H54 (cell line): ENCODE measurements around the gene INVS.
"Not testable (repeated sequence)": the region's sequence is repeated elsewhere in the genome, so short reads cannot be mapped to it uniquely, and the experiment has no call there.

ENCODE experiments used
- DNase-seq: peaks from one replicate; pipeline ENCODE4 v3.0.0; 2011; ENCODE audit warnings: low spot score, mixed read lengths; ENCODE audit not compliant: insufficient read length
- FAIRE-seq: peaks from 3 replicates; lab custom pipeline; 2011; peaks lifted over from hg19 to GRCh38; lab: Jason Lieb, UNC
- POLR2A ChIP-seq: IDR thresholded peaks from 2 replicates; pipeline ENCODE4 v1.6.1; 2011; ENCODE audit warnings: low read depth, mild to moderate bottlenecking, low read length

Gene INVS

GRCh38 chr9:100125910-100126309 is 26.9 kb downstream of the INVS start:
- no peak for DNase-seq
- TF ChIP-seq POLR2A: no peak
- peak; percentile 83 for FAIRE-seq

GRCh38 chr9:100126423-100126822 is 27.4 kb downstream of the INVS start:
- TF ChIP-seq POLR2A: no peak
- no peak for FAIRE-seq
- no peak for DNase-seq

- TF ChIP-seq POLR2A: no peak
- no peak for DNase-seq
- no peak for FAIRE-seq
Measured at GRCh38 chr9:100129772-100130171, 30.7 kb downstream of the INVS start.

GRCh38 chr9:100131216-100131615 is 32.2 kb downstream of the INVS start:
- TF ChIP-seq POLR2A: no peak
- no peak for DNase-seq
- FAIRE-seq: peak; percentile 57

- DNase-seq (no peak), FAIRE-seq (peak; percentile 67)
Measured at GRCh38 chr9:100131875-100132430, 32.9 kb downstream of the INVS start.

GRCh38 chr9:100134731-100135130 is 35.7 kb downstream of the INVS start:
- TF ChIP-seq POLR2A: no peak
- DNase-seq (no peak), FAIRE-seq (peak; percentile 82)

More at GRCh38 chr9:100131875-100132430, 32.9 kb downstream of the INVS start:
- TF ChIP-seq POLR2A: no peak

- FAIRE-seq: peak; percentile 74
Measured at GRCh38 chr9:100136799-100137198, 37.8 kb downstream of the INVS start.

GRCh38 chr9:100140303-100140702 is 41.3 kb downstream of the INVS start:
- not testable (repeated sequence) for DNase-seq, FAIRE-seq

More at GRCh38 chr9:100136799-100137198, 37.8 kb downstream of the INVS start:
- not testable (repeated sequence) for DNase-seq

- not testable (repeated sequence) for DNase-seq, FAIRE-seq
Measured at GRCh38 chr9:100141862-100142261, 42.8 kb downstream of the INVS start.

GRCh38 chr9:100145167-100145934 is 46.3 kb downstream of the INVS start:
- FAIRE-seq, DNase-seq: not testable (repeated sequence)

- not testable (repeated sequence) for DNase-seq, FAIRE-seq
Measured at GRCh38 chr9:100145976-100146375, 46.9 kb downstream of the INVS start.

- no peak for DNase-seq
- no peak for TF ChIP-seq POLR2A
- FAIRE-seq: peak; percentile 90
Measured at GRCh38 chr9:100150214-100150613, 51.2 kb downstream of the INVS start.

- no peak for TF ChIP-seq POLR2A
- DNase-seq (no peak), FAIRE-seq (peak; percentile 93)
Measured at GRCh38 chr9:100160021-100160420, 61.0 kb downstream of the INVS start.

- FAIRE-seq (peak; percentile 88), DNase-seq (no peak)
- TF ChIP-seq POLR2A: no peak
Measured at GRCh38 chr9:100167176-100167575, 68.1 kb downstream of the INVS start.

- DNase-seq: no peak
- no peak for TF ChIP-seq POLR2A
- FAIRE-seq: peak; percentile 91
Measured at GRCh38 chr9:100167915-100168654, 69.0 kb downstream of the INVS start.
